HepG2 (cell line): ENCODE results near the gene RNASE13. TPM values are rescaled to one million over a fixed set of nuclear protein-coding genes. Genes with fewer than 3 reads are reported as not detected.

ENCODE experiments used
- ATF5 ChIP-seq: sonication (generic); formaldehyde crosslinking; IDR thresholded peaks from 2 replicates; pipeline ENCODE4 v1.4.0; 2020; ENCODE audit warnings: mild to moderate bottlenecking, low read depth, missing genetic modification reagents
- ATF6 ChIP-seq: sonication (generic); formaldehyde crosslinking; conservative IDR thresholded peaks from 2 replicates; pipeline ENCODE4 v1.4.0; 2020; ENCODE audit warnings: missing genetic modification reagents
- CREBL2 ChIP-seq: sonication (generic); formaldehyde crosslinking; IDR thresholded peaks from 2 replicates; pipeline ENCODE4 v1.8.1; 2023; ENCODE audit warnings: missing genetic modification reagents, mild to moderate bottlenecking, borderline replicate concordance
- DMAP1 ChIP-seq: IDR thresholded peaks from 2 replicates; pipeline ENCODE4 v1.6.1; 2016
- DPF2 ChIP-seq: sonication (generic); formaldehyde crosslinking; IDR thresholded peaks from 2 replicates; pipeline ENCODE4 v1.4.0; 2020; ENCODE audit warnings: mild to moderate bottlenecking, low read depth, missing genetic modification reagents, borderline replicate concordance
- EED ChIP-seq: sonication (generic); formaldehyde crosslinking; IDR thresholded peaks from 2 replicates; pipeline ENCODE4 v1.5.0; 2020; ENCODE audit warnings: mild to moderate bottlenecking, missing genetic modification reagents
- KAT7 ChIP-seq: IDR thresholded peaks from 2 replicates; pipeline ENCODE4 v1.6.1; 2018; ENCODE audit warnings: borderline replicate concordance, missing compliant biosample characterization
- KDM2A ChIP-seq: sonication (generic); formaldehyde crosslinking; IDR thresholded peaks from 2 replicates; pipeline ENCODE4 v1.4.0; 2020; ENCODE audit warnings: low read depth, missing genetic modification reagents, borderline replicate concordance
- LBX2 ChIP-seq: sonication (generic); formaldehyde crosslinking; IDR thresholded peaks from 2 replicates; pipeline ENCODE4 v1.5.0; 2020; ENCODE audit warnings: missing genetic modification reagents, mild to moderate bottlenecking, borderline replicate concordance
- PITX1 ChIP-seq: sonication (generic); formaldehyde crosslinking; IDR thresholded peaks from 2 replicates; pipeline ENCODE4 v1.5.1; 2020; ENCODE audit warnings: mild to moderate bottlenecking, missing genetic modification reagents
- RAD21 ChIP-seq: fragments of 450-650 bp; formaldehyde crosslinking; IDR thresholded peaks from 2 replicates; pipeline ENCODE4 v1.5.0; 2020; ENCODE audit warnings: mild to moderate bottlenecking
- RCOR2 ChIP-seq: IDR thresholded peaks from 2 replicates; pipeline ENCODE4 v1.6.1; 2016; ENCODE audit warnings: missing biosample characterization, missing genetic modification reagents
- SALL1 ChIP-seq: sonication (generic); formaldehyde crosslinking; IDR thresholded peaks from 2 replicates; pipeline ENCODE4 v1.8.0; 2022; ENCODE audit warnings: mild to moderate bottlenecking, missing genetic modification reagents
- SMAD1 ChIP-seq: sonication (generic); formaldehyde crosslinking; IDR thresholded peaks from 2 replicates; pipeline ENCODE4 v1.4.0; 2020; ENCODE audit warnings: missing genetic modification reagents, low read depth, mild to moderate bottlenecking, borderline replicate concordance
- SMARCC2 ChIP-seq: fragments of 450-650 bp; IDR thresholded peaks from 2 replicates; pipeline ENCODE4 v1.6.1; 2017; ENCODE audit warnings: antibody characterized with exemption, mild to moderate bottlenecking
- SOX6 ChIP-seq, 2 experiments: fragments of 450-650 bp in 1 of 2; sonication (generic) in 1 of 2; formaldehyde crosslinking in 1 of 2; IDR thresholded peaks; 2 replicates each; pipeline versions ENCODE4 v1.4.0 to v1.6.1; 2017 to 2020; ENCODE audit warnings: antibody characterized with exemption in 1 of 2, mild to moderate bottlenecking in 1 of 2, missing genetic modification reagents in 1 of 2
- ZBTB1 ChIP-seq: sonication (generic); formaldehyde crosslinking; IDR thresholded peaks from 2 replicates; pipeline ENCODE4 v1.4.0; 2020; ENCODE audit warnings: missing genetic modification reagents, borderline replicate concordance
- ZNF234 ChIP-seq: sonication (generic); formaldehyde crosslinking; conservative IDR thresholded peaks from 2 replicates; pipeline ENCODE4 v1.5.1; 2020; ENCODE audit warnings: mild to moderate bottlenecking, missing genetic modification reagents
- ZNF512B ChIP-seq: sonication (generic); formaldehyde crosslinking; IDR thresholded peaks from 2 replicates; pipeline ENCODE4 v1.5.1; 2020; ENCODE audit warnings: missing genetic modification reagents, mild to moderate bottlenecking, borderline replicate concordance
- ZNF607 ChIP-seq: sonication (generic); formaldehyde crosslinking; IDR thresholded peaks from 2 replicates; pipeline ENCODE4 v1.5.1; 2020; ENCODE audit warnings: missing genetic modification reagents, mild to moderate bottlenecking, borderline replicate concordance
- ZNF644 ChIP-seq: IDR thresholded peaks from 2 replicates; pipeline ENCODE4 v1.6.1; 2016; ENCODE audit warnings: low read depth
- ZNF782 ChIP-seq: sonication (generic); formaldehyde crosslinking; IDR thresholded peaks from 2 replicates; pipeline ENCODE4 v1.4.0; 2020; ENCODE audit warnings: missing genetic modification reagents, mild to moderate bottlenecking, borderline replicate concordance
- ZNF879 ChIP-seq: sonication (generic); formaldehyde crosslinking; IDR thresholded peaks from 2 replicates; pipeline ENCODE4 v1.8.1; 2023; ENCODE audit warnings: missing genetic modification reagents
- polyA plus RNA-seq, 8 experiments: library from polyadenylated mRNA; depleted of rRNA in 3 of 8; stranded (reverse) in 7 of 8; unstranded in 1 of 8; fragments of >200 nt; fragmentation: Illumina TruSeq in 4 of 8; extraction: Trizol in 4 of 8; gene quantifications; 2 replicates each; pipeline versions ENCODE4 v1.2.1 to v1.2.3, GENCODE V29; 2011 to 2016; ENCODE audit warnings: low read depth in 4 of 8, missing spikeins in 1 of 8, mixed read lengths in 1 of 8; ENCODE audit not compliant: insufficient read depth in 1 of 8
- total RNA-seq, 5 experiments: library from RNA; depleted of rRNA; stranded (reverse); fragments of >200 nt; fragmentation: Illumina TruSeq; extraction: Trizol; gene quantifications; 2 replicates each; pipeline ENCODE4 v1.2.3, GENCODE V29; 2016; ENCODE audit warnings: low read depth in 1 of 5

Gene RNASE13
- total and polyA plus RNA-seq, 2 of the 13 experiments (the other 11 are each of a cell fraction or from before 2014, with no cell fraction given) = 1.0 TPM; not detected in 1

GRCh38 chr14:21038441-21039422 is 4.1 kb upstream of the RNASE13 start (continued):
- TF ChIP-seq KDM2A = 0 out of 2 replicates have a peak, but pooled peaks have one; percentile 49
- TF ChIP-seq EED = no peak
- peak; percentile 82 for TF ChIP-seq SALL1
- no peak for TF ChIP-seq DPF2 (CRISPR knock-in tag)
- no peak for TF ChIP-seq RCOR2 (CRISPR knock-in tag)
- TF ChIP-seq ZNF782 (CRISPR knock-in tag) = 0 out of 2 replicates have a peak, but pooled peaks have one; percentile 32
- TF ChIP-seq SMAD1 = peak; percentile 65; the same call in 1 of the 2 replicates
- TF ChIP-seq ZNF512B = no peak
- no peak; the same call in 1 of the 2 replicates for TF ChIP-seq ZNF607 (CRISPR knock-in tag)
- TF ChIP-seq ZNF234 (CRISPR knock-in tag) = no peak
- no peak for TF ChIP-seq ATF6 (CRISPR knock-in tag)
- no peak for TF ChIP-seq SOX6 (IDR thresholded peaks at IDR 0.05)
- TF ChIP-seq SOX6 (CRISPR knock-in tag; IDR thresholded peaks at IDR 0.05) = peak; percentile 50
- TF ChIP-seq KAT7 (CRISPR knock-in tag) = no peak
- peak; percentile 75; the same call in 1 of the 2 replicates for TF ChIP-seq PITX1 (CRISPR knock-in tag)
- TF ChIP-seq RAD21 = no peak
- TF ChIP-seq ZNF879 (CRISPR knock-in tag) = no peak
- TF ChIP-seq ZBTB1 (CRISPR knock-in tag) = no peak
- no peak for TF ChIP-seq DMAP1 (CRISPR knock-in tag)
- TF ChIP-seq SMARCC2 = no peak
- no peak; the same call in 1 of the 2 replicates for TF ChIP-seq ATF5 (CRISPR knock-in tag)
- no peak for TF ChIP-seq LBX2 (CRISPR knock-in tag)
- TF ChIP-seq ZNF644 (CRISPR knock-in tag) = no peak
- no peak for TF ChIP-seq CREBL2 (CRISPR knock-in tag)
